GM21619 (cell line): Measurements from ENCODE around the gene TAOK2.

Experiments
- ATAC-seq: cut with Tn5 transposase; IDR thresholded peaks from one replicate; pipeline ENCODE4 v1.9.1; 2021; ENCODE audit not compliant: unreplicated experiment

Gene TAOK2

GRCh38 chr16:29986931-29987330 lies 13.3 kb downstream of the TAOK2 start:
- ATAC-seq, result no peak

DNA sequence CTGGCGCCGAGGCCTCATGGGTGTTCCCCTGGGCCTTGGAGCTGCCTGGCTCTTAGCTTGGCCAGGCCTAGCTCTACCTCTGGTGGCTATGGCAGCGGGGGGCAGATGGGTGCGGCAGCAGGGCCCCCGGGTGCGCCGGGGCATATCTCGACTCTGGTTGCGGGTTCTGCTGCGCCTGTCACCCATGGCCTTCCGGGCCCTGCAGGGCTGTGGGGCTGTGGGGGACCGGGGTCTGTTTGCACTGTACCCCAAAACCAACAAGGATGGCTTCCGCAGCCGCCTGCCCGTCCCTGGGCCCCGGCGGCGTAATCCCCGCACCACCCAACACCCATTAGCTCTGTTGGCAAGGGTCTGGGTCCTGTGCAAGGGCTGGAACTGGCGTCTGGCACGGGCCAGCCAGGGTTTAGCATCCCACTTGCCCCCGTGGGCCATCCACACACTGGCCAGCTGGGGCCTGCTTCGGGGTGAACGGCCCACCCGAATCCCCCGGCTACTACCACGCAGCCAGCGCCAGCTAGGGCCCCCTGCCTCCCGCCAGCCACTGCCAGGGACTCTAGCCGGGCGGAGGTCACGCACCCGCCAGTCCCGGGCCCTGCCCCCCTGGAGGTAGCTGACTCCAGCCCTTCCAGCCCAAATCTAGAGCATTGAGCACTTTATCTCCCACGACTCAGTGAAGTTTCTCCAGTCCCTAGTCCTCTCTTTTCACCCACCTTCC lies 13.9 kb downstream of the TAOK2 start:
- no peak for ATAC-seq

- no peak for ATAC-seq
Observed at GRCh38 chr16:29988346-29989075, 14.8 kb downstream of the TAOK2 start.

DNA sequence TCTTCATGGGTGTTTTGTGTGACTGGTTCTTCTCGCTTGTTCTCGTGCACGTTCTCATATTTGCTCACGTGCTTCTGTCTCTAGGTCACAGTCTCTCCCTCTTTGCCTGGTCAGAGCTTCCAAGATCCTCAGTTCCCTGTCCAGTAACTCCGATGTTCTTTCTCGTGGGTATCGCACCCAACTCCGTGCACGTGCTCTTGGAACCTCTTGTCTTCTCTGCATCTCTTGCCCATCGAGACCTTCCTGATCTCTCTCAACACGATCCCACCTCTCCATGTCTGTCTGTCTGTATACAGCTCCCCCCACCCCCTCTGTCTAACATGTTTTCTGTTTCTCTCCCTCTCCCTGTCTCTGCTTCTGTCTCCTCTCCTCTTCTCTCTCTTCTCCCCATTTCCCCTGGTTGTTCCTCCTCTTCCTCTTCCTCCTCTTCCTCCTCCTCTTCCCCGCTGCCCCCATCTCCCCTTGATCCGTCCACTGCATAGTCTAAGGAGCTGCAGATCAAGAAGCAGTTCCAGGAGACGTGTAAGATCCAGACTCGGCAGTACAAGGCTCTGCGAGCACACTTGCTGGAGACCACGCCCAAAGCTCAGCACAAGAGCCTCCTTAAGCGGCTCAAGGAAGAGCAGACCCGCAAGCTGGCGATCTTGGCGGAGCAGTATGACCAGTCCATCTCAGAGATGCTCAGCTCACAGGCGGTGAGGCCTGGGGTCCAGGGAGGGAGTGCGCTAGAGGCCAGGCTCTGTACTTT lies 15.6 kb downstream of the TAOK2 start:
- no peak for ATAC-seq

DNA sequence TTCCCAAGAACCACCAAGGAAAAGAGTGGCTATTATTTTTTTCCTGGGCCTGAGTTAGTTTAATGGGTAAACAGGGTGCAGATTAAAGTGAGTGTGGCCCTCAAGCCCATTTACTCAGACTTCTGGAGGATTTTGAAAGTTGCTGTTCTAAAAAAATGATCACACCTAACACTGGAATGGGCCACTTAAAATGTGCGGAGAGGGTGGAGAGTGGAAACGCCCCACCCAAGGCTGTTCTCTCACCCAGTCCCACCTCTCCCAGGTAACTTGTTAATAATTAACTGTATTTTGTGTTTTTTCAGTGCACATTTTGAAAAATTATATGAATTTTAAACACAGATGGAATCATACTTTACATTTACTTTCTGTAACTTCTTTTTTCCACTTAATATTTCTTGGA lies 16.4 kb downstream of the TAOK2 start:
- no peak for ATAC-seq

- no peak for ATAC-seq
Observed at GRCh38 chr16:29990883-29991570, 17.4 kb downstream of the TAOK2 start.

GRCh38 chr16:29991571-29991904 lies 17.9 kb downstream of the TAOK2 start:
- no peak for ATAC-seq

DNA sequence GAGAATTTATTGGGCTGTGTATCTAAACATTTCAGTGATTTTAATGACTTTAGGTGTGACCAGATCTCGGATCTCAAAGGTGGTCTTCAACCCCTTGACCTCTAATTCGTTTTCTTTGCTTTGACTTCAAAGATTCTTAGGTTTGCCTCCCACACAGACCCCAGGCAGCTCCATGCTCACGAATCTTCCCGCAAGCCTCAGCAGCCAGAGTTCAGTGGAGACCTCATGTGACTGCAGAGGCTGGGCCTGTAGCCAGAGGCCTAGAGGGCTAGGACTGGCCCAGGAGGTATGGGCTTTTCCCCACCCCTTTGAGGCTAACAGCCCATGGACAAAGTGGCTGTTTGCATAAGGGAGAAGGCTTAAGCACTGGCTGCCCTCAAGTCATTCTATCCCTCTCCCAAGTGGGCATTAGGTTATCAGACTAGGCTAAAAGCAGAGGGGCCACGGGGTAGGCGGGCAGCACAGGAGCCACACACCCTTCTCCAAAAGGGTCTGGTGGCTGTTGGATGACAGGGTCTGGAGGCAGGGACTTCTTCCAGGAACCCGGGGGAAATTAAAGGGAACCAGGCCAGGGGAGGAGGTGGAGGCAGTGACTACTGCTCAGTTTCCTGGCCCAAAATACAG lies 18.8 kb downstream of the TAOK2 start:
- ATAC-seq, result no peak

GRCh38 chr16:29993191-29993902 lies 19.7 kb downstream of the TAOK2 start:
- ATAC-seq, result no peak

DNA sequence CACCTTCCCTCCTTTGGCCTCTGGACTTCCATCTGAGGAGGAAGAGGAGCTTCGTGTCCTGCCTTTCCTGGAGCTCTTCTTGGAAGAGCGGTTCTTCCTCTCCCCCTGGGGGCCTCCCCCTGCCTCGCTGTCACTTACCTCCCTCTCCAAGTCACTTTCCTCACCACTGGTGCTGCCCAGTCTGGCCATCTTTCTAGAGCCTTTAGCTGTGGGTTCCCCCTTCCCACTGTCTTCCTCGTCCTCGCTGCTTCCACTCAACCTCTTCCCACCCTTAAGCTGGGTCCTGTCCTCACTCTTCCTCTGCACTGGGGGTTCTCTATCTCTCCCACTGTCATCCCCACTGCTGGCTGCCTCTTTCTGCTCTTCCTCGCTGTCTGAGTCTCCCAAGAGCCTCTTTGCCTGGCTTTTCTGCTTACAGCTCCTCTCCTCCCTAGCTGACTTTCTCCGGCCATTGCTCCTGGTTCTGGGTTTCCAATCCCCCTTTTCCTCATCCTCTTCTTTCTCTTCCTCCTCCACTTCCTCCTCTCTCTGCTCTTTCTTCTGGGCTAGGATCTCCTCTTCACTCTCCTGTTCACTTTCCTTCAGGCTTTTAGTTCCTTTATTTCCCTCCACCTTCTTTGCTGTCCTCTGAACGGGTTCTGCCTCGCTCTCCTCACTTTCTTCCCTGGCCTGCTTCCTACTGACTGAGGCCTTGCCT lies 20.4 kb downstream of the TAOK2 start:
- no peak for ATAC-seq

- ATAC-seq, result no peak
Observed at GRCh38 chr16:29994600-29995323, 21.1 kb downstream of the TAOK2 start.

GRCh38 chr16:29995324-29995910 lies 21.7 kb downstream of the TAOK2 start, which contains the start of gene HIRIP3:
HIRIP3 (minus strand) TSS chr16:29995617; CDS start chr16:29995605, 12 bp downstream.
- peak; percentile 46 for ATAC-seq

GRCh38 chr16:29995911-29996765 lies 22.5 kb downstream of the TAOK2 start, which contains the start of gene INO80E:
INO80E (plus strand) TSS chr16:29996241; CDS start chr16:29996311, 70 bp downstream.
- ATAC-seq, result peak; percentile 87

GRCh38 chr16:29996766-29997250 lies 23.1 kb downstream of the TAOK2 start:
- no peak for ATAC-seq

DNA sequence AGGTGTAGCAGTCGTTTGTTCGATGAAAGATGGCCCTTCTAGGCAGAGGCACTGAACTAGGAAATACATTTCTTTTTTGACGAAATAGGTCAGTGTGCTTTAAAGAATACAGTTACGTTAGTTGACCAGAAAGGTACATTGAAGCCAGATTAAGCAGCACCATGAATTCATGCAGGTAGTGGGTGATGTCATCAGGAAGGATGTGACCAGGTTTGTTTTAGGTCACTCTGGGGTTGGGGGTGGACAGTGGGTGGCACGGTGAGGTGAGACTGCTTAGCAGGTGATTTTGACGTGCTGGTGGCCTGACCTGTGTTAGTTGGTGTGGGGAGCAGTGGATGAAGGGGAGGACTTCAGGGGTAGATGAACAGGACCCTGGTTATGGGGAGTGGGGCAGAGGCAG lies 25.9 kb downstream of the TAOK2 start:
- no peak for ATAC-seq

GRCh38 chr16:30000735-30001631 lies 27.3 kb downstream of the TAOK2 start:
- ATAC-seq, result no peak
